Activated T-cell treated with anti-CD3 and anti-CD28 coated beads for 4 hours (primary cell): ENCODE measurements around the gene GPNMB.
A peak's percentile ranks its signal among the peaks of the same experiment; 100 is the strongest.

ENCODE experiments used
- DNase-seq: peaks from one replicate; pipeline ENCODE4 v3.0.0-alpha.2; 2020

GPNMB gene

DNA sequence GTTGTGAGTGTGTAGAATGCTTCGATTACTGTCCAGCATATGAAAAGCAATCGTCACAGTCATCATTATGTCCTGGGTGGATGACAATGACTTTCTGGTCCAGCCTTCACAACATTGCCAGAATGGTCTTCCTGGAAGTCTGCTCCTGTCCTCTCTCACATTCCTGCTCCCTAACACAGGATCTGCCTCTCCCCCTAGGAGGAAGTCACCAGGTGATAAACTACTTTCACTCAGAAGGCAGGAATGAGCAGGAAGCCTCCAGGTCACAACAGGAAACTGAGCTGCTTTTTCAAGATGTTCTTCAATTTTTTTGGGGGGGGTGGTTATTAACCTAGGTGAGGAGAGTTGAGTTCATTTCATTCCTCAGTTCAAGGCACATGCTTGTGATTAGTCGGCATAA lies 13.6 kb upstream of the GPNMB start:
- DNase-seq = no peak

DNA sequence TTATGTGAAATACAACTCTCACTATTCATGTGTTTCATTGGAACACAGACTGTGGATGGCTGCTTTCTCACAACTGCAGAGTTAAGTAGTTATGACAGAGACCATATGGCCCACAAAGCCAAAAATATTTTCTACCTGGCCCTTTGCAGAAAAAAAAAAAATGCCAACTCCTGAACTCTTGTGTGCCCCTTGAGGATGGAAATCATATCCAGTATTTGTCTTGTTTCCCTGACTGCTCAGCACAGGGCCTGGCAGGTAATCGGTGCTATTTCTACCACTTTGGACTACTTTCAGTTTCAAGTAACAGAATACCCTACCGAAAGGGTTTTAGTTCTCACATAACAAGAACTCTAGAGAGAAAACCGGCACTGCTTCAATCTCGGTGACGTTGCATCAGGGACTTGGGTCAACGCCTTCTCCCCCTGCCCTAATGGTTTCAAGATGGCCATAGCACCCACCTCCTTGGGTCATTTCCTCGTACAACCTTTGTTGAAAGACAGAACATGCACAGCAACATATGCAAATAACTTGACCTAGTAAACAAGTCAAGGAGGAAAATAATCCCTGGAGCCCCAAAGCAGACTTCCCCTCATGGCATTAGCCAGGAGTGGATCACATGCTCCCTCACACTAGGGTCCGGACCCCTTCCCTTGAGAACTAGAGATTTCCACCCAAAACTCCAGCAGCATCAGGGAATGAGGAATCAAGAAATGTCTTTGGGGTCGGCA lies 11.8 kb upstream of the GPNMB start:
- no peak for DNase-seq

DNA sequence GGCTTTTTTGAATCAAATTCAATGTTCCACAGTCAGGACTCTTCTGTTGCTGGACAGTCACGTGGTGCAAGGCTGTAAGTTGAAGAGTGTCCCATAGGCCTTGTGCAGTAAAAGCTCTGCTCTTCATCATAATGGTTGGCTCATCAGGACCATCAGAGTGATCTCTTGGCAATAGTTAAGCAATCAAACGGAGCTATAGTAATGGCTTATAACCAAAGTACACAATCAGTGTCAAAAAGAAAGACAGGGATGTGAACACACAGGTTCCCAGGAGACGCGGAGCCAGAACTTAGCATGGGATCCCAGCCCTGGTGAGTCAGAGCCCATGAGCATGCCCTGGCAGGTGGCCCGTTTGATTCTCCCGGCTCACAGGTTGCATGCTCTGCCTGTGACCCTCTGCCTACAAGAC lies 10.8 kb upstream of the GPNMB start:
- DNase-seq = no peak

DNA sequence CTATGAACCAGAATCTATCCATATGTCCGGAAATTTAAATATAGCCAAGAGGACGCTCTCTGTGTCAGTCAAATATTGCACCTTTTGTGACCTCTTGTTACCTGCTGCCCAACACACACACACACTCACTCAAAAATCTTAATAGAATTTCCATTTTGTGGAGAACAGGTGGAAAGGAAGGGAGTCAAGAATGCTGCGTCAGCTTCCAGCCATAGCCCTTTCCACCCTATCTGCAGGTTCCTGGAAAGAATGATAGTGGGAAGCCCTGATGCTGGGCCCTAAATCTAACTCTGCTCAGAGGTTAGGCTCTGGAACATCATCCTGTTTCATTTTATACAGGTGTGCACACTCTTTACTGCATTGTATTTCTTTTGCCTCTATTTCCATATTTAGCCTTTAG lies 9.6 kb upstream of the GPNMB start:
- DNase-seq = no peak

DNA sequence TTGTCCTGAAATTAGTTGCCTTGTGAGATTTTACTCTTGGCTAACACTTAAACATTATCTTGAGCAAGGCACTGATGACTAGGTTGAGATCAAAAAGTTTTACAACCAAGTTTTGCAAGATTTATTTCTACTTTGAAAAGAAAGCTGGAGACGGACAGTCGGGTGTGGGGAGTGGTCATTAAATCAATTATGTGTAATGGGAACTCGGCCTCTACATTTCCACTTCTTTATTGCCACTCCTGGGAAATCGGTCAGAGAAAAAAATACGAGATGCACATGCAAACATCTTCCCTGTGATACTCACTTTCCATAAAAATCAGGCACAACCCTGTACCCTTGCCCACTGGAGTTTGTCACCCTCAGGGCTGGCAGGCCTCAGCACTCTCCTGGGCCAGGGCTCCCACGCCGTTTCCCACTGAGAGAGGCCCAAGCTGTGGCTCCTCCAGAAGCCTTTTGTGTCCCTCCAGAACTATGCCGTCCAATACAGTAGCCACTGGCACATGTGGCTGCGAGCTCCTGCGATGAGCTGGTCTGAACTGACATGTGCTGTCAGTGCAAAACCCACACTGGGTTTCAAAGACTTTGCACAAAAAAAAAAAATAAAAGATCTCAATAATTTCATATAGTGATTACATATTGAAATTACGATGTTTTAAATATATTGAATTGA lies 7.5 kb upstream of the GPNMB start:
- DNase-seq = no peak

DNA sequence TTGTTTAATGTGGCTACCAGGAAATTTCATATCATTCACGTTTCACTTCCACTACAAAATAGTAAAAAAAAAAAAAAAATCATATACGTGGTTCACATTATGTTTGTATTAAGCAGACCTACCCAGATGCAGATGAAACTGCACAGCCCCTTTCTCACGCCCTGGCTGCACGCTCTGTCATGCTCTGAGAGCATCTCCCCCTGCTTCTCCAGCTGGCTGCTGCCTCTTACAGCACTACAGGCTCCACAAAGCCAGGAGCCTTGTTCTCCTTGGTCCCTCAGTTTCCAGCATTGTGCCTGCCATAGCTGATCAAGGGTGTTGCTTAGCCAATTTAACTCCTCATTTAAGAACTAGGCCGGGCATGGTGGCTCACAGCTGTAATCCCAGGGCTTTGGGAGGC lies 6.9 kb upstream of the GPNMB start:
- DNase-seq = no peak

DNA sequence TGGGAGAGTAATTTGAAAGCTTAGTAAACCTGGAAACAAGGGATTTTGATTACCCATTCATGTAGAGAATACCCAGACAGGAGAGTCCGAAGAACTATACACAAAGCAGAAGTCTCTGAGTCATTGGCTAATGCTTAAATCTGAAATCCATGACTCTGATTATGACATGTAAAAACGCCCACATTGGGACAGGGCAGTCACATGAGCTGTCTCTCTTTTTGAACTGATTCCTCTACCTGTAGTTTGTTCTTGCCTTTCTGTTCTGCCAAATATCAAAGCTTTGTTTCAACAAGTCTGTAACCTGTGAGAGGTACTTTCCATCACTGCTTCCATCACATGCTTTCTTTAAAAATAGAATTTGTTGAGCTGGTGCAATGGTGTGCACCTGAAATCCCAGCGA lies 4.3 kb upstream of the GPNMB start:
- DNase-seq = no peak

DNA sequence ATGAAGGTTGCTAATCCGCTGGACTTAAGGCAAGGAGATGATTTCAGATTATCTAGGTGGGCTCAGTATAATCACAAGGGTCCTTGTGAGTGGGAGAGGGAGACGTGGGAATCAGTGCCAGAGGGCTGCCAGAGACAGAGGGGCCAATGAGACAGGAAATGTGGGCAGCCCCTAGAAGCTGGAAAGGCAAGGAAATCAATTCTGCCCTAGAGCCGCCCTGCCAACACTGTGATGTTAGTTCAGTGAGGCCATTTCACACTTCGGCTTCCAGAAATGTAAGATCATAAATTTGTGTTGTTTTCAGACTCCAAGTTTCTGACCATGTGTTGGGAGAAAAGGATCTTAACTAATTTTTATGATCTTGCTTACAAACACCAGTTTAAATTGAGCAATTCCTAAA lies 3.6 kb upstream of the GPNMB start:
- DNase-seq = no peak

DNA sequence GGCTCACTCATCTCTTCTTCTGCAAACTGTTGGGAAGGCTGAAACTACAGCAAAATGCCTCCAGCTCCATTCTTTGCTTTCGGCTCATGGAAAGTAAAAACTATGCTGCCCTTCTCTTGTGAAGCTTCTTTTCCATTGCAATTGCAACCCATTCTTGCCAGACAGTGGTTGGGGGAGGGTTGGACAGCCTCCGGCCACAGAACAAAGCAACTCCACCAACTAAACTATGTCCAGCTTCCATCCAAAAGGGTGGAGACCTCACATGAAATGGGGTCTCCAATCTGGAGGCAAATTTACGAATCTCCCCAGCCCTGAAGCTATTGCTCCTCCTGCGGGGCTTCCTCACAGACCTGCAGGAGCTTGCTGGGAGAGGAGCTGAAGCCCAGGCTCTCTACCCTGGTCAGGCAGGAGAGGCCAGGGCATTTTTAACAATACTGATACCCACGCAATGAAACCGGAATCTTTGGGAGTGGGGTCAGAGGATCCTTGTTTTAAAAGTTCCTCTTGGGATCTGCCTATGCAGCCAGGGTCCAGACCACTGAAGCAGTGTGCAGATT lies 549 bp downstream of the GPNMB start:
- no peak for DNase-seq

DNA sequence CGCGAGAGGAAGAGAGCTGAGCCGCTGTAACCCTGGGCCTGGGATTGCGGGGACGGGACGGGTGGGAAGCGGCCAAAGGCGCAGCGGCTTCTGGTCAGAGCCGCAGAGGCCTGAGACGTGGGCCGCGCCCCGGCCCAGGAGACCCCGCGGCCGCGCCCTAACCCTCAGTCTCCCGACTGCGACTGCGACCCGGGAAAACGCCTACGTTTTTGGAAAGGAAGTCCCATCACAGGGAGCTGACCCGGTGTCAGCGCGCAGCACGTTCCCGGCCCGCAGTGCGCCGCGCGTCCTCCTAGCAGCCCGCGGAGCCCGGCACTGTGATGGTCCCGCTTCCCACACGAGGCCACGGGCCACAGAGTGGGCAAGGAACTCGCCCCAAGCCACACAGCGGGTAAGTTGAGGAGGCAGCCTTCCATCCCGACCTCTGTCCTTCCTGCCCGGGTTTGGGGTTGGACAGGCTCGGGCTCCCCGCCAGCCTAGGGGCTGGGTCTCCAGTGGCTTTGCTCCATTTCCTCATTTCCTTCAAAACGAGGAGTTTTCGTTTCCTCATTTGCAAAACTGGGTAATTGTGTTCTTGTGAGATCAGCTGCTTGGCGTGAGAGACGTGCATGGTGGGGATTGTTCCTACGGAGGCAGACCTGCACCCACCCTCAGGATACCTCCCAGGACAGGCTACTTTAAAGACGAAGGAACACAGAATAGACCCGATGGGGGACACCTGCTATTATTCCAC lies 1.2 kb downstream of the GPNMB start:
- no peak for DNase-seq

DNA sequence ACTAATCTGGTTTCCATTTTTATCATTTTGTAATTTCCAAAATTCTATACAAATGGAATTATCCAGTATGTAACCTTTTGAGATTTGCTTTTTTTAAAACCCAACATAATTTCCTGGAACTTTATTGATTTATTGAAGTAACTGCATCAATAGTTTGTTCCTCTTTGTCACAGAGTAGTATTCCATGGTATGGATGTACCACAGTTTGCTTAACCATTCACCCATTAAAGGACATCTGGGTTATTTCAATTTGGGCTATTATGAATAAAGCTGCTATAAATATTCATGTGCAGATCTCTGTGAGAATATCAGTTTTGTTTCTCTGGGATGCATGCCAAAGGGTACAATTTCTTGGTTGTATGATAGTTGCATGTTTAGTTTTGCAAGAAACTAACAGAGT lies 2.9 kb downstream of the GPNMB start:
- no peak for DNase-seq

DNA sequence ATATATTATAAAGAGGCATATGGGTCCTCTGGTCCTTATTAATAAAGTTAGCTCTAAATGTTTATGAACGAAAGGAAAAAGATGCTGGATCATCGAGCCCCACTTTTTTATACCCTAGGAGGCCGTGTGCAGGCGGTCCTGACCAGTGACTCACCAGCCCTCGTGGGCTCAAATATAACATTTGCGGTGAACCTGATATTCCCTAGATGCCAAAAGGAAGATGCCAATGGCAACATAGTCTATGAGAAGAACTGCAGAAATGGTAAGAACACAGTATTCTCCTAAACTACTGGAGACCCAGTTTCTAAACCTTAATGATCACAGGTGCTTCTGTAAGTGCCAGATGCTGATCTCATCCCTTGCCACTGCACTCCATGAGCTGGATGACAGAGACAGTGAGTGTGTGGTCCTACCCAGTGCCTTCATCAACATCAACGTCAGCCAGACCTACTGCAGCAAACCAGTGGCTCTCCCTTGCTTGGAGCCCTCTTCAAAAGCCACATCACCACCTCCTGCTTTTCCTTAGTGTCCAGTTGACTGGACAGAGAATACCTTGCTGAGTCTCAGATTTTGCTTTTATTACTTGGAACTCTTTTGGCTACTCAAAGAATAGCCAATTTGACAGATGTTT lies 7.6 kb downstream of the GPNMB start:
- DNase-seq = no peak

DNA sequence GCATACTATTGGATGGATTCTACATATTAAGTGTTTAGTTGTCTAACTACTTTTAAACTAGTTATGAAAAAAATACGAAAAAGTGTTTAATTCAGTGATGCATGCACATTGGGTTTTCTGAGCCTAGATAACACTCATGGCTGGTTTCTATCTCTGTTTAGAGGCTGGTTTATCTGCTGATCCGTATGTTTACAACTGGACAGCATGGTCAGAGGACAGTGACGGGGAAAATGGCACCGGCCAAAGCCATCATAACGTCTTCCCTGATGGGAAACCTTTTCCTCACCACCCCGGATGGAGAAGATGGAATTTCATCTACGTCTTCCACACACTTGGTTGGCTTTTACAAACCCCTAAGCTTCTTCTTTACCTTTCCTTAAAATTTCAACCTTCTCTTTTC lies 10.2 kb downstream of the GPNMB start:
- DNase-seq = no peak

DNA sequence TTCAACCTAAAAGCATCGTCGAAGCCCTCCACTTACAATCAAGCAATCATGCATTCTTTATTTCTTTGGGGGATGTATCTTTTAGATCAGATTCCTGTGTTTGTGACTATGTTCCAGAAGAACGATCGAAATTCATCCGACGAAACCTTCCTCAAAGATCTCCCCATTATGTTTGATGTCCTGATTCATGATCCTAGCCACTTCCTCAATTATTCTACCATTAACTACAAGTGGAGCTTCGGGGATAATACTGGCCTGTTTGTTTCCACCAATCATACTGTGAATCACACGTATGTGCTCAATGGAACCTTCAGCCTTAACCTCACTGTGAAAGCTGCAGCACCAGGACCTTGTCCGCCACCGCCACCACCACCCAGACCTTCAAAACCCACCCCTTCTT lies 13.8 kb downstream of the GPNMB start:
- DNase-seq = no peak

DNA sequence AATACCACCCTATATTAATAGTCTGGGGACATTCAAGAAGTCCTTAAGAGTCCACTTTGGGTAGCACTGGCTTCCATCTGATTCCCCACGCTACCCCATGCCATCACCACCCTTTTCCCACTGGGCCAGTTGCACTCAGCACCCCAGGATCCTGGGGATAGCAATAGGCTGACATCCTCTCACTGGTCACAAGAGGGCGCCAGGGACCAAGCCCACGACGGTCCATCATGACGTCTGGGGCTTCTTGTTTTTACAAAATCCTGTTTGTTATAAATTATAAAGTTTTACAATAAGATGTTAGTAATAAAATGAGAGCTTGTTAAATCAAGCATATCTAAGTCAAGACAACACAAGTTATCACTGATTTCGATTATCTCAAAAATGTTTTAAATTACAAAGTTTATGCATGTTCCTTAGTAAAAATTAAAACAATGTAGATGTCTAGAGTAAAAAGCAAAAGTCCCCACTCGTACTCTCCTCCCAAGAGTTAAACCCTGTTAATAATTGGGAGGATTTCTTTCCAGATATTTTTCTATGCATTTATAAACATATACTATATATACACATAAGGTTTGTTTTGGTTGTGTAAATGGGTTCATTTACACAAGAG lies 15.4 kb downstream of the GPNMB start:
- DNase-seq = peak; percentile 31

DNA sequence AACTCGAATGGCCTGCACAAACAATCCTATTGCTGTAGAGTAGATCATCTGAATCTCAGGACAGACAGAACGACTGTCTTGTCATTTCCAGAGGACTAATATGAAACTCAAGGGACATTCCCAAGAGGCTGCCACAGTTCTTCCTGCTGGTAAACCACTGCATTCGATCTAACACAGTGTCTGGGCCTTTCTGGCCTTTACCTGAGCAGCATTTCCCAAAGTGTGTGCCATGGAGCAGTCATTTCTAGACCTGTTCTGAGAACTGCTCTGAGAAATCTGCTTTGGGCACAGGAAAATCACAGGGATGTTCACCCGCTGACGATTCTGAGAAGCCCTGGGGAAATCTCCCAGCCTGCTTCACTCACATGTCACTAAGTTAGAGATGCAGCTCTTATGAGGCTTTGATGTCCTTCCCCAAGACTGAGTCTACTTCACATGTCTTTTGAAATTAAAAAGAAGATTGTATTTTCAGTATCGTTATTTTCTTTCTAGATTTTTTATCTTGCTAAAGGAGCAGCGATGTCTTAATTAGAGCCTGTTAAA lies 18.4 kb downstream of the GPNMB start:
- no peak for DNase-seq

DNA sequence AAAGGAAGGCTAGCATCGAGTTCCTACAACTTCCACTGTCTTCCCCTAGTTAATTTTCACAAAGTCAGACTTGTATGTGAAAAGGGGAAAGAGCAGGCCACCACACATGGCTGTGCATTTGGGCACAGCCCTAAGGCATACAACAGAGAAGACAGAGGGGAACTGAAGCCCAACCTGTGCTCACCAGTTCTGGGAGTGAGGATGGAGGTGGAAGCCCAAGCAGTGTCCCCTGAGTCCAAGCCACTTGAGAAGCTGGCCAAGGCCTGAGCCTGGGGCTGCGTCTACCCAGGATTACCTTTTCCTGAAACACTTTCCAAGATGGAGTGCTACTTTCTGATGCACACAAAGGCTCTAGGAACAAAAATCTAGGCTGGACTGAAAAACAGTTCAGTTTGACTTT lies 20.3 kb downstream of the GPNMB start:
- DNase-seq = no peak

DNA sequence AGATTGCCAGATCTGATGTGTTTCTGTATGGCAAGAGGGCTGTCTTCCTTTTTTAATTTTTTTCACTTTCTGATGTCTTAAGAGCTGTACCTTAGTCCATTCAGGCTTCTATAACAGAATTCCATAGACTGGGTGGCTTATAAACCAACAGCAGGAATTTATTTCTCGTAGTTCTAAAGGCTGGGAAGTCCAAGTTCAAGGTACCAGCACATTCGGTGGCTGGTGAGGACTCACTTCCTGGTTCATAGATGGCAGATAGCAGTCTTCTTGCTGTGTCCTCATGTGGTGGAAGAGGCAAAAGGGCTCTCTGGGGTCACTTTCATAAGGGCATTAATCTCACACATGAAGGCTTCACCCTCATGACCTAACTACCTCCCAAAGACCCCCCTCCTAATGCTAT lies 20.8 kb downstream of the GPNMB start:
- DNase-seq = no peak

DNA sequence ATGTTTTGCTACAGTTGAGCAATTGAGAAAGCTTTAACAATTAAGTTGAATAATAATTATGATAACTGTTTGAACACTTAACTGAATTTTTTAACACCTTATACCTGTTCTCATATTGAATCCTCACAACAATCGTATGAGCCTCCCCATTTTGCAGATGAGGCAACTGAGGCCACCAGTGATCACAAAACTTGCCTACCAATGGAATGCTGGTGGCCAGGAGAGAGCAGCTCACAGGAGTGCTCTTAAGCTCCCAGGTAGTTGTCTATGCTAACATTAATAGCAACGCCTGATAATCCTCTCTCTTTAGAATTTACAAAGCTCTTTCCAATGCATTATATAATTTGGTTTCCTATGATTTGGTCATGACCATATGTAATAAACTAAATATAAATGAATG lies 21.6 kb downstream of the GPNMB start:
- no peak for DNase-seq

DNA sequence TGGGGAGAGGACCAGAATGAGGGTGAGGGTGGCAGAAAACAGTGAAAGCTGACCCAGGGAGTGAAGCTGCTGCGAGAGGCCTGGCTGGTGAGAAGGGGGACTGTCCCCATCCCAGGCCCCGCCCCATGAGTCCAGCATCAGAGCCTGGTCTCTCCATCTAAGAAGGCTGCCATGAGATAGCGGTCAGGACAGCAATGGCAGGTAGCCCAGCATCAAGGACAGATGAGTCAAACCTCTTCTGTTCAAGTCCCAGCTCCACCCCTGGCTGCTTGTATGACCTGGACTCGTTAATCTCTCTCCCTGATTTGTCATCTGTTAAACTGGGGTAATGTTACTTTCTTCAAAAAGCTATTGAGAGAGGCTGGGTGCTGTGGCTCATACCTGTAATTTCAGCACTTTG lies 22.2 kb downstream of the GPNMB start:
- no peak for DNase-seq

DNA sequence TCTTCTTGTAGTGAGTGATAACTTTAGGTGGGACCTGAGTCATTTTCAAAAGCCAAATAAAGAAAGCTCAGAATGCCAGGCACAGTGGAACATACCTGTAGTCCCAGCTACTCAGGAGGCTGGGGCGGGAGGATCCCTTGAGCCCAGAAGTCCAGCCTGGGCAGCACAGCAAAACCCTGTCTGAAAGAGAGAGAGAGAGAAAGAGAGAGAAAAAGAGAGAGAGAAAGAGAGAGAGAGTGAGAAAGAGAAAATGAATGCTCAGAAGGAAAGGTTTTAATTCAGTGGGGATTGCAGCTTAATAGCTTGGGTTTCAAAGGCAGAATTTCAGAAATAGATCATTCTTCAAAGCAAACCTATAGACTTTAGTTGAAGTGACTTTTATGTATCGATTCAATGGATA lies 25.7 kb downstream of the GPNMB start:
- no peak for DNase-seq

DNA sequence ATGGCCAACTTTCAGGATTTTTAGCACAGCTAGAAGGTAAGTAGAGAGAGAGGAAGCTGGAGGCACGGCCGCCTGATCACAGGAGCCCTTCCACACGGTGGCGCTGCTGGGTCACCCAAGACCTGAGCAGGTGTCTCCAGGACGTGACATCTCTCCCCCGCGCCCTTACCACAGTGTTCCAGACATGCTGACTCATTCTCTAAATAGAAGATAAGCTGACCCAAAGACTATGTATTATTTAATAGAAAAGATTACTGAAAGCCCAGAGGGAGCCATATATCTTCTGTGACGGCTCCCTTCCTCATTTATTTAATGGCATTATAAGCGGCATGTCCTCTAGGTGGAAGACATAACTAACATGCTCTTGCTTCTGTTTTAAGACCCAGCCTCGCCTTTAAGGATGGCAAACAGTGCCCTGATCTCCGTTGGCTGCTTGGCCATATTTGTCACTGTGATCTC lies 26.6 kb downstream of the GPNMB start:
- peak; percentile 90 for DNase-seq

DNA sequence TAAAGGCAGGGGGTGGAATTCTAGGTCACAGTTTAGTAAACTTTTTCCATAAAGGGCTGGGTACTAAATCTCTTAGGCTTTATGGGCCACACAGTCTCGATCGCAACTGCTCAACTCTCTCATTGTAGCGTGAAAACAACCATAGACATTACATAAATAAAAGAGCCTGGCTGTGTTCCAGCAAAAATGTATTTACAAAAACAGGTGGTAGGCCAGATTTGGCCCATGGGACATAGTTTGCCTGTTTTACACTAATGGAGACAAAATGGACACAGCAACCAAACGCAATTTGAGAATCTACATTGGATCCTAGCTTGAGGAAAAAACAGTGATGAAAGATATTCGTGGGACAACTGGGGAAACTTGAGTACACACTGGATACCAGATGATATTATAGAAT lies 29.3 kb downstream of the GPNMB start:
- DNase-seq = no peak
